Esophagus squamous epithelium (tissue), 4 donors: ENCODE results near the gene HAX1.

Experiments
- POLR2A ChIP-seq, 4 donors: fragments of 450-650 bp; IDR thresholded peaks; one replicate each; pipeline ENCODE4 v1.6.1; 2017; ENCODE audit warnings: antibody characterized with exemption in 4 of 4, mild to moderate bottlenecking in 4 of 4, moderate library complexity in 3 of 4
- TF ChIP-seq, protein P1 (sequence below), 6 experiments: fragments of 450-650 bp in 4 of 6; fragments of 200-600 bp in 2 of 6; sonication (generic) in 2 of 6; IDR thresholded peaks; one replicate each; pipeline ENCODE4 v1.5.1; 2016 to 2019; ENCODE audit warnings: antibody characterized with exemption in 6 of 6, mild to moderate bottlenecking in 4 of 6, moderate library complexity in 4 of 6

DNA sequence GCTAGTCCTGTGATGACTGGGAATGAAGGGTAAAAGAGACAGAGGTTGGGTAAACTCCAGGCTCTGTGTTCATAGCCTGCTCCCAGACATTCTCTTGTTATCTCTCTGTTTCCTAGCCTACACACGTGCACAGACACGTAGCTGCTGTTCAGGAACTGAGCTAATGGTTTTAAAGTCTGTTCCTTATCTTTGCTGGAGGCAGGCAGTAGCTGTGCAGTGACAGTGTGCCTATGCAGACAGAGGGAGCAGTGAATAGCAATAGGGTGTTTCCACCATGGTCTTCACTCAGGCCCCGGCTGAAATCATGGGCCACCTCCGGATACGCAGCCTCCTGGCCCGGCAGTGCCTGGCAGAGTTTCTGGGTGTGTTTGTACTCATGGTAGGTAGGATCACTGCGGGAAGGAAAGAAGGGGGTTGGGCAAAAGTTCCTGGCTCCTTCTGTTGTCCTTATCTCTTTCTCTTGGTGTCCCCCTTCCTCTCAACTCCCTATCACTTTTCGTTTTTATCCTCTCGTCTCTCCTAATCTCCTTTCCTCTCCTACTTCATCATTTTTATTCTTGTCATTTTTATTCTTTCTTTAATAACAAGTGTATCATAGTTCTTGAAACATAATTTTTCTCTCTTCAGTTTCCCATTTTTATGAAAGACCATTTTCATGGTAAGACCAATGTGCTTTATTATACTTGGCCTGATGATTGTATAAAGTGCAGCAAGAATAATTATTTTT, 48.6 kb downstream of the HAX1 start, which contains the start of gene AQP10:
- TF ChIP-seq, protein P1, sequence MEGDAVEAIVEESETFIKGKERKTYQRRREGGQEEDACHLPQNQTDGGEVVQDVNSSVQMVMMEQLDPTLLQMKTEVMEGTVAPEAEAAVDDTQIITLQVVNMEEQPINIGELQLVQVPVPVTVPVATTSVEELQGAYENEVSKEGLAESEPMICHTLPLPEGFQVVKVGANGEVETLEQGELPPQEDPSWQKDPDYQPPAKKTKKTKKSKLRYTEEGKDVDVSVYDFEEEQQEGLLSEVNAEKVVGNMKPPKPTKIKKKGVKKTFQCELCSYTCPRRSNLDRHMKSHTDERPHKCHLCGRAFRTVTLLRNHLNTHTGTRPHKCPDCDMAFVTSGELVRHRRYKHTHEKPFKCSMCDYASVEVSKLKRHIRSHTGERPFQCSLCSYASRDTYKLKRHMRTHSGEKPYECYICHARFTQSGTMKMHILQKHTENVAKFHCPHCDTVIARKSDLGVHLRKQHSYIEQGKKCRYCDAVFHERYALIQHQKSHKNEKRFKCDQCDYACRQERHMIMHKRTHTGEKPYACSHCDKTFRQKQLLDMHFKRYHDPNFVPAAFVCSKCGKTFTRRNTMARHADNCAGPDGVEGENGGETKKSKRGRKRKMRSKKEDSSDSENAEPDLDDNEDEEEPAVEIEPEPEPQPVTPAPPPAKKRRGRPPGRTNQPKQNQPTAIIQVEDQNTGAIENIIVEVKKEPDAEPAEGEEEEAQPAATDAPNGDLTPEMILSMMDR (IDR thresholded peaks at IDR 0.05): peak in 1 of 6 experiments; percentile 21
- peak in 1 of 4 donors; percentile 21 for TF ChIP-seq POLR2A (IDR thresholded peaks at IDR 0.05)
